H1 (cell line): ENCODE results near the gene BCAS3. TPM values are rescaled to one million over a fixed set of nuclear protein-coding genes. Genes with fewer than 3 reads are reported as not detected.

Source experiments
- CTCF ChIA-PET: fragments of 300-600 bp; sonication (Branson Sonifier 250); formaldehyde crosslinking; loops from one replicate; lab custom pipeline; 2021; ENCODE audit not compliant: partially characterized antibody; lab: Charles Lee
- POLR2A ChIA-PET: fragments of 300-600 bp; sonication (Branson Sonifier 250); formaldehyde crosslinking; loops from one replicate; lab custom pipeline; 2021; ENCODE audit warnings: inconsistent platforms; ENCODE audit not compliant: partially characterized antibody; lab: Charles Lee
- DNase-seq, 2 experiments: peaks; one replicate each; pipeline versions ENCODE4 v3.0.0 to v3.0.0-alpha.2; 2010 to 2022; ENCODE audit warnings: low spot score in 2 of 2, low read depth in 1 of 2, mixed read lengths in 1 of 2
- FAIRE-seq: peaks from 2 replicates; lab custom pipeline; 2011; peaks lifted over from hg19 to GRCh38; lab: Jason Lieb, UNC
- H2AFZ ChIP-seq: 2 replicates; pipeline ENCODE4 v1.8.1; 2012; ENCODE audit warnings: low read length, inconsistent platforms
- H2AK5ac ChIP-seq: 2 replicates; pipeline ENCODE4 v1.6.1; 2013; ENCODE audit warnings: low read depth, low read length
- H2BK120ac ChIP-seq: replicated peaks from 2 replicates; pipeline ENCODE3; 2013; ENCODE audit warnings: low read depth, low read length, inconsistent platforms
- H2BK12ac ChIP-seq: 2 replicates; pipeline ENCODE4 v1.6.1; 2013; ENCODE audit warnings: low read depth, low read length
- H2BK15ac ChIP-seq: 2 replicates; pipeline ENCODE4 v1.6.1; 2013; ENCODE audit warnings: low read length
- H2BK20ac ChIP-seq: 2 replicates; pipeline ENCODE4 v1.6.1; 2013; ENCODE audit warnings: low read length
- H2BK5ac ChIP-seq: 2 replicates; pipeline ENCODE4 v1.6.1; 2013; ENCODE audit warnings: low read depth, low read length
- H3K14ac ChIP-seq: 2 replicates; pipeline ENCODE4 v1.6.1; 2013; ENCODE audit warnings: inconsistent platforms; ENCODE audit not compliant: insufficient read length
- H3K18ac ChIP-seq: 2 replicates; pipeline ENCODE4 v1.6.1; 2013; ENCODE audit warnings: low read length; ENCODE audit errors: extremely low read depth
- H3K23ac ChIP-seq: 2 replicates; pipeline ENCODE4 v1.6.1; 2013; ENCODE audit warnings: inconsistent platforms; ENCODE audit not compliant: insufficient read length
- H3K23me2 ChIP-seq: 2 replicates; pipeline ENCODE4 v1.6.1; 2013; ENCODE audit warnings: low read depth, low read length
- H3K27ac ChIP-seq: 2 replicates; pipeline ENCODE4 v1.6.1; 2011; ENCODE audit warnings: low read depth, low read length, inconsistent platforms
- H3K27me3 ChIP-seq, 4 experiments: replicated peaks in 1 of 4; 1 replicate in 1 of 4; 2 replicates in 3 of 4; pipeline versions ENCODE4 v1.6.1 to v1.8.1; 2011 to 2013; ENCODE audit warnings: low read length in 3 of 4, mild to moderate bottlenecking in 3 of 4, inconsistent platforms in 2 of 4, mixed read lengths in 2 of 4, moderate library complexity in 1 of 4; ENCODE audit not compliant: control insufficient read depth in 3 of 4, insufficient read depth in 3 of 4; ENCODE audit errors: extremely low read depth in 1 of 4
- H3K36me3 ChIP-seq, 4 experiments: 2 replicates each; pipeline versions ENCODE4 v1.6.1 to v1.8.1; 2011 to 2013; ENCODE audit warnings: mild to moderate bottlenecking in 4 of 4, low read length in 3 of 4, moderate library complexity in 2 of 4, control low read depth in 1 of 4, inconsistent platforms in 1 of 4; ENCODE audit not compliant: insufficient read depth in 4 of 4, control insufficient read depth in 2 of 4
- H3K4ac ChIP-seq: replicated peaks from 2 replicates; pipeline ENCODE3; 2013; ENCODE audit warnings: low read length, low read depth, mixed read lengths, inconsistent platforms; ENCODE audit not compliant: insufficient read length
- H3K4me1 ChIP-seq, 4 experiments: replicated peaks in 1 of 4; 1 replicate in 1 of 4; 2 replicates in 3 of 4; pipeline versions ENCODE4 v1.6.1 to v1.8.1; 2011 to 2013; ENCODE audit warnings: low read length in 3 of 4, inconsistent platforms in 2 of 4, mixed read lengths in 1 of 4; ENCODE audit not compliant: insufficient read depth in 4 of 4, control insufficient read depth in 3 of 4
- H3K4me2 ChIP-seq, 2 experiments: 2 replicates each; pipeline versions ENCODE4 v1.6.1 to v1.8.1; 2011 to 2013; ENCODE audit warnings: low read depth in 2 of 2, low read length in 2 of 2, control low read depth in 1 of 2, inconsistent platforms in 1 of 2, mild to moderate bottlenecking in 1 of 2; ENCODE audit not compliant: insufficient read depth in 1 of 2
- H3K4me3 ChIP-seq, 4 experiments: fragments of 200-600, 300-600 bp in 1 of 4; sonication (generic), shearing (Covaris generic), sonication (Bioruptor Twin) in 1 of 4; 2 replicates each; pipeline versions ENCODE4 v1.5.1 to v1.8.1; 2011 to 2016; ENCODE audit warnings: low read length in 4 of 4, low read depth in 3 of 4, control low read depth in 2 of 4, inconsistent platforms in 2 of 4, mild to moderate bottlenecking in 2 of 4, mixed read lengths in 1 of 4, moderate library complexity in 1 of 4; ENCODE audit not compliant: insufficient read depth in 2 of 4; ENCODE audit errors: extremely low read depth in 1 of 4
- H3K56ac ChIP-seq: replicated peaks from 2 replicates; pipeline ENCODE3; 2013; ENCODE audit warnings: low read depth, mild to moderate bottlenecking, mixed read lengths, low read length, inconsistent platforms; ENCODE audit not compliant: insufficient read length
- H3K79me1 ChIP-seq: 2 replicates; pipeline ENCODE4 v1.6.1; 2013; ENCODE audit warnings: low read depth, low read length, control low read depth
- H3K79me2 ChIP-seq, 2 experiments: 2 replicates each; pipeline versions ENCODE4 v1.6.1 to v1.8.1; 2012 to 2013; ENCODE audit warnings: low read length in 2 of 2, mild to moderate bottlenecking in 2 of 2, inconsistent platforms in 1 of 2; ENCODE audit not compliant: insufficient read depth in 2 of 2, control insufficient read depth in 1 of 2
- H3K9ac ChIP-seq, 4 experiments: replicated peaks in 1 of 4; 1 replicate in 1 of 4; 2 replicates in 3 of 4; pipeline versions ENCODE4 v1.6.1 to v1.8.1; 2011 to 2013; ENCODE audit warnings: low read depth in 3 of 4, low read length in 3 of 4, control low read depth in 2 of 4, mild to moderate bottlenecking in 2 of 4, moderate library complexity in 2 of 4, inconsistent platforms in 1 of 4; ENCODE audit errors: extremely low read depth in 1 of 4
- H3K9me3 ChIP-seq, 2 experiments: 2 replicates each; pipeline versions ENCODE4 v1.6.1 to v1.8.1; 2012 to 2013; ENCODE audit warnings: mild to moderate bottlenecking in 2 of 2, moderate library complexity in 2 of 2, control low read depth in 1 of 2, inconsistent platforms in 1 of 2, low read depth in 1 of 2, low read length in 1 of 2, mixed read lengths in 1 of 2; ENCODE audit not compliant: insufficient read depth in 2 of 2
- H4K20me1 ChIP-seq, 2 experiments: replicated peaks in 1 of 2; 2 replicates each; pipeline versions ENCODE3 to v1.8.1; 2011 to 2013; ENCODE audit warnings: inconsistent platforms in 2 of 2, low read length in 2 of 2, mild to moderate bottlenecking in 1 of 2; ENCODE audit not compliant: insufficient read depth in 2 of 2, control insufficient read depth in 1 of 2
- H4K5ac ChIP-seq: 2 replicates; pipeline ENCODE4 v1.6.1; 2013; ENCODE audit warnings: low read length, low read depth, mixed read lengths, inconsistent platforms; ENCODE audit not compliant: insufficient read length
- H4K8ac ChIP-seq: 2 replicates; pipeline ENCODE4 v1.8.0; 2013; ENCODE audit warnings: mild to moderate bottlenecking, moderate library complexity, low read length, inconsistent platforms; ENCODE audit not compliant: insufficient read depth; ENCODE audit errors: extremely low read depth
- H4K91ac ChIP-seq: replicated peaks from 2 replicates; pipeline ENCODE3; 2013; ENCODE audit warnings: low read length, mixed read lengths, inconsistent platforms; ENCODE audit not compliant: insufficient read length
- CHD2 ChIP-seq: IDR thresholded peaks from 2 replicates; pipeline ENCODE4 v1.6.1; 2012; ENCODE audit warnings: low read length, improper control_type of control experiment
- CTCF ChIP-seq, 3 experiments: IDR thresholded peaks; 1 replicate in 2 of 3; 2 replicates in 1 of 3; pipeline versions ENCODE4 v1.5.1 to v1.6.1; 2011; ENCODE audit warnings: low read length in 3 of 3, mild to moderate bottlenecking in 3 of 3, inconsistent platforms in 2 of 3, low read depth in 1 of 3, moderate library complexity in 1 of 3; ENCODE audit not compliant: insufficient read depth in 1 of 3; ENCODE audit errors: control extremely low read depth in 1 of 3
- MAX ChIP-seq: IDR thresholded peaks from 2 replicates; pipeline ENCODE4 v1.6.1; 2012; ENCODE audit warnings: inconsistent platforms
- RAD21 ChIP-seq, 2 experiments: IDR thresholded peaks in 1 of 2; conservative IDR thresholded peaks in 1 of 2; 2 replicates each; pipeline ENCODE4 v1.6.1; 2011; ENCODE audit warnings: low read depth in 2 of 2, low read length in 2 of 2, improper control_type of control experiment in 1 of 2, inconsistent platforms in 1 of 2, mild to moderate bottlenecking in 1 of 2, moderate library complexity in 1 of 2
- RBBP5 ChIP-seq: IDR thresholded peaks from 2 replicates; pipeline ENCODE4 v1.7.1; 2012; ENCODE audit warnings: low read depth, mild to moderate bottlenecking, inconsistent platforms, low read length, moderate library complexity, borderline replicate concordance
- SIRT6 ChIP-seq: IDR thresholded peaks from one replicate; pipeline ENCODE4 v1.7.1; 2012; ENCODE audit warnings: low read length, inconsistent platforms
- TBP ChIP-seq: IDR thresholded peaks from 2 replicates; pipeline ENCODE4 v1.6.1; 2011; ENCODE audit warnings: low read depth, low read length, improper control_type of control experiment
- WGBS, 2 experiments: shearing (Covaris generic) in 1 of 2; methylation state at CpG; one replicate each; pipeline versions ENCODE4 v1.1.6 to v1.1.7; 2013 to 2015; ENCODE audit warnings: low lambda C conversion rate in 2 of 2, mixed read lengths in 2 of 2, inconsistent platforms in 1 of 2, low coverage in 1 of 2, missing lambda C conversion rate in 1 of 2; ENCODE audit not compliant: insufficient replicate concordance in 2 of 2, insufficient coverage in 1 of 2, insufficient read length in 1 of 2; ENCODE audit errors: extremely low coverage in 1 of 2, missing lambda C conversion rate in 1 of 2; 5-methylcytosine and 5-hydroxymethylcytosine counted together
- polyA plus RNA-seq, 7 experiments: library from polyadenylated mRNA; depleted of rRNA in 3 of 7; stranded (reverse) in 5 of 7; unstranded in 2 of 7; fragments of >200 nt in 5 of 7; fragments of 200-250 nt in 2 of 7; gene quantifications; 1 replicate in 5 of 7; 2 replicates in 1 of 7; 4 replicates in 1 of 7; pipeline versions ENCODE4 v1.2.1 to v1.2.3, GENCODE V29; 2011 to 2013; ENCODE audit warnings: missing spikeins in 2 of 7, mixed read lengths in 2 of 7
- total RNA-seq: library from RNA; stranded (reverse); fragmentation: NEBNext Ultra II Directional; extraction: Animal tissue kit (Norgen Biotek cat#: 25700); gene quantifications from 2 replicates; pipeline ENCODE4 v1.2.1, GENCODE V29; 2021

The BCAS3 gene
- total and polyA plus RNA-seq, 2 of the 8 experiments (the other 6 are each of a cell fraction or from before 2014, with no cell fraction given), result 9.9 to 13.3 TPM

- no peak for TF ChIP-seq SIRT6
- no peak for TF ChIP-seq CHD2
- no peak for TF ChIP-seq RBBP5
- TF ChIP-seq MAX, result no peak
- TF ChIP-seq TBP, result no peak
- peak; percentile 31 to 49 (median 43); a peak in 3 of 4 replicates for TF ChIP-seq CTCF (IDR thresholded peaks at IDR 0.05; ENCODE audit: control extremely low read depth in 1 of 3, insufficient read depth in 1 of 3, low read depth in 1 of 3, low read length in 3 of 3)
- peak; percentile 41 to 65 for TF ChIP-seq RAD21 (IDR thresholded peaks at IDR 0.05 in 1 of 2, conservative IDR thresholded peaks at IDR 0.05 in 1 of 2; ENCODE audit: low read depth in 2 of 2, low read length in 2 of 2)
- ChIA-PET POLR2A (no interaction called here), CTCF (interaction anchor here (0.6 to 2.7 kb wide), 11 partner anchors 8 to 1606 kb away, joined by 3 to 9 read pairs (median 4); no protein-coding TSS in a partner anchor)
- FAIRE-seq (no peak), DNase-seq (no peak)
- Histone ChIP-seq H3K27me3 (no peaks in the 10 kb centered on the region), H3K9ac (no peak overlapping the region), H3K14ac (no peak overlapping the region), H2AFZ (no peak overlapping the region), H2BK12ac (no peak overlapping the region), H4K20me1 (no peaks in the 10 kb centered on the region), H4K8ac (no peak overlapping the region), H3K27ac (no peak overlapping the region), H3K4me1 (peaks cover 0 to 6% (median 0%) of the 10 kb centered on the region in 4 experiments; a peak in 2 of 7 replicates), H2BK15ac (no peak overlapping the region), H2BK20ac (no peak overlapping the region), H3K79me1 (no peaks in the 10 kb centered on the region), H3K18ac (no peak overlapping the region; the same call in 1 of the 2 replicates), H4K5ac (no peak overlapping the region), H4K91ac (no peak overlapping the region), H3K23me2 (no peaks in the 10 kb centered on the region), H3K79me2 (no peaks in the 10 kb centered on the region), H3K4me2 (no peak overlapping the region), H3K4me3 (no peak overlapping the region), H3K36me3 (no peaks in the 10 kb centered on the region; a peak in 1 of 8 replicates), H2AK5ac (0 out of 2 replicates have a peak overlapping the region, but pooled peaks have one; percentile 27), H3K9me3 (no peaks in the 10 kb centered on the region), H3K4ac (no peak overlapping the region), H3K56ac (no peak overlapping the region), H2BK120ac (no peak overlapping the region), H3K23ac (no peak overlapping the region), H2BK5ac (no peak overlapping the region)
- WGBS, 2 experiments, result 90% methylated on average over 11 of the region's 11 CpGs; no CpG with 5 or more reads in 1 of the 2 experiments
Observed at GRCh38 chr17:61317779-61318178, 640.1 kb downstream of the BCAS3 start.
